Lower leg skin (tissue), 3 donors: ENCODE measurements around the gene RPTN.

Experiments
- CTCF ChIP-seq, 3 donors: fragments of 450-650 bp; IDR thresholded peaks; one replicate each; pipeline ENCODE4 v1.5.1; 2016; ENCODE audit warnings: antibody characterized with exemption in 3 of 3, mild to moderate bottlenecking in 3 of 3, moderate library complexity in 2 of 3
- POLR2A ChIP-seq, 2 donors: fragments of 450-650 bp; IDR thresholded peaks; one replicate each; pipeline ENCODE4 v1.6.1; 2016 to 2017; ENCODE audit warnings: antibody characterized with exemption in 2 of 2, mild to moderate bottlenecking in 1 of 2, moderate library complexity in 1 of 2

GRCh38 chr1:152141971-152142584 is 16.9 kb downstream of the RPTN start:
- no peak for TF ChIP-seq POLR2A (IDR thresholded peaks at IDR 0.05)
- TF ChIP-seq CTCF (IDR thresholded peaks at IDR 0.05): peak in 1 of 3 donors; percentile 53
